SK-N-SH (cell line): ENCODE measurements around the gene ARHGEF3. TPM values are rescaled to one million over a fixed set of nuclear protein-coding genes. Genes with fewer than 3 reads are reported as not detected.

ENCODE experiments used
- CTCF ChIA-PET: fragments of 300-600, 350-600 bp; formaldehyde crosslinking; extraction: SDS; loops from one replicate; lab custom pipeline; 2021; lab: Yijun Ruan, JAX
- POLR2A ChIA-PET: fragments of 350-600 bp; sonication (Branson Sonifier 250); formaldehyde crosslinking; extraction: SDS; loops from one replicate; lab custom pipeline; 2020; ENCODE audit warnings: antibody characterized with exemption, inconsistent platforms; lab: Yijun Ruan, JAX
- DNase-seq: peaks from one replicate; pipeline ENCODE4 v3.0.0; 2012
- H2AFZ ChIP-seq: fragments of 200-600 bp; sonication (generic); 2 replicates; pipeline ENCODE4 v1.8.1; 2016; ENCODE audit warnings: antibody characterized with exemption, mild to moderate bottlenecking, low read depth
- H3F3A ChIP-seq: fragments of 200-600 bp; sonication (generic); replicated peaks from 2 replicates; pipeline ENCODE3; 2016; ENCODE audit warnings: antibody characterized with exemption, mild to moderate bottlenecking; ENCODE audit not compliant: insufficient read depth
- H3K27ac ChIP-seq, 2 experiments: fragments of 200-500 bp in 1 of 2; fragments of 200-600 bp in 1 of 2; sonication (Bioruptor generic) in 1 of 2; sonication (generic), shearing (Covaris generic) in 1 of 2; 2 replicates each; pipeline versions ENCODE4 v1.5.1 to v1.6.1; 2014 to 2016; ENCODE audit warnings: low read depth in 2 of 2, inconsistent platforms in 1 of 2, low read length in 1 of 2, mild to moderate bottlenecking in 1 of 2, mixed read lengths in 1 of 2
- H3K27me3 ChIP-seq: fragments of 200-600 bp; sonication (generic), shearing (Covaris generic); 2 replicates; pipeline ENCODE4 v1.6.1; 2016; ENCODE audit warnings: mixed run types; ENCODE audit not compliant: insufficient read depth
- H3K36me3 ChIP-seq, 2 experiments: fragments of 200-500 bp in 1 of 2; fragments of 200-600 bp in 1 of 2; sonication (Bioruptor generic) in 1 of 2; sonication (generic) in 1 of 2; replicated peaks in 1 of 2; 2 replicates each; pipeline versions ENCODE3 to v1.5.1; 2014 to 2016; ENCODE audit warnings: low read length in 1 of 2, mild to moderate bottlenecking in 1 of 2; ENCODE audit not compliant: insufficient read depth in 2 of 2, control insufficient read depth in 1 of 2
- H3K4me1 ChIP-seq, 2 experiments: fragments of 200-500 bp in 1 of 2; fragments of 200-600 bp in 1 of 2; sonication (Bioruptor generic) in 1 of 2; sonication (generic), shearing (Covaris generic) in 1 of 2; 2 replicates each; pipeline versions ENCODE4 v1.5.1 to v1.6.1; 2014 to 2016; ENCODE audit warnings: low read depth in 1 of 2, low read length in 1 of 2, mixed run types in 1 of 2; ENCODE audit not compliant: insufficient read depth in 2 of 2, control insufficient read depth in 1 of 2
- H3K4me2 ChIP-seq: fragments of 200-600 bp; sonication (generic), shearing (Covaris generic); 2 replicates; pipeline ENCODE4 v1.6.1; 2017; ENCODE audit warnings: mixed run types
- H3K4me3 ChIP-seq, 2 experiments: fragments of 200-500 bp in 1 of 2; fragments of 200-600 bp in 1 of 2; sonication (Bioruptor generic) in 1 of 2; sonication (generic), shearing (Covaris generic) in 1 of 2; 2 replicates each; pipeline versions ENCODE4 v1.5.1 to v1.8.1; 2014 to 2016; ENCODE audit warnings: low read depth in 2 of 2, inconsistent platforms in 1 of 2, low read length in 1 of 2, mild to moderate bottlenecking in 1 of 2, mixed read lengths in 1 of 2, moderate library complexity in 1 of 2
- H3K79me2 ChIP-seq: fragments of 200-600 bp; sonication (generic); 2 replicates; pipeline ENCODE4 v1.8.1; 2017; ENCODE audit warnings: mild to moderate bottlenecking; ENCODE audit not compliant: insufficient read depth
- H3K9ac ChIP-seq: fragments of 200-600 bp; sonication (generic); 2 replicates; pipeline ENCODE4 v1.6.1; 2017; ENCODE audit warnings: mixed run types
- H3K9me2 ChIP-seq: fragments of 200-600 bp; sonication (generic); 2 replicates; pipeline ENCODE4 v1.6.1; 2017; ENCODE audit warnings: mixed run types
- H3K9me3 ChIP-seq: fragments of 200-600 bp; sonication (generic); 2 replicates; pipeline ENCODE4 v1.6.1; 2017; ENCODE audit warnings: mixed run types, mild to moderate bottlenecking, moderate library complexity
- H4K20me1 ChIP-seq: fragments of 200-600 bp; sonication (generic); 2 replicates; pipeline ENCODE4 v1.6.1; 2017; ENCODE audit warnings: mild to moderate bottlenecking, mixed run types; ENCODE audit not compliant: insufficient read depth
- CTCF ChIP-seq: fragments of 200-600 bp; sonication (generic); IDR thresholded peaks from 2 replicates; pipeline ENCODE4 v1.6.1; 2017; ENCODE audit warnings: antibody characterized with exemption, mild to moderate bottlenecking, moderate library complexity
- FOXJ3 ChIP-seq: sonication (generic); formaldehyde crosslinking; IDR thresholded peaks from 2 replicates; pipeline ENCODE4 v1.5.1; 2020; ENCODE audit warnings: mild to moderate bottlenecking, missing genetic modification reagents
- GATA2 ChIP-seq: sonication (generic); formaldehyde crosslinking; IDR thresholded peaks from 2 replicates; pipeline ENCODE4 v1.5.0; 2020; ENCODE audit warnings: mild to moderate bottlenecking, missing genetic modification reagents
- JUND ChIP-seq: IDR thresholded peaks from 2 replicates; pipeline ENCODE4 v1.4.0; 2012
- MEF2A ChIP-seq: IDR thresholded peaks from 2 replicates; pipeline ENCODE4 v1.4.0; 2012; ENCODE audit warnings: low read depth, borderline replicate concordance
- MXI1 ChIP-seq: IDR thresholded peaks from 2 replicates; pipeline ENCODE4 v1.6.1; 2012; ENCODE audit warnings: mild to moderate bottlenecking, low read depth, low read length, improper control_type of control experiment
- PBX3 ChIP-seq: IDR thresholded peaks from 2 replicates; pipeline ENCODE4; 2012
- POLR2AphosphoS5 ChIP-seq: IDR thresholded peaks from 2 replicates; pipeline ENCODE4 v1.6.1; 2012; ENCODE audit warnings: low read depth, low read length
- RAD21 ChIP-seq: IDR thresholded peaks from 2 replicates; pipeline ENCODE4 v1.6.1; 2012; ENCODE audit warnings: mild to moderate bottlenecking, low read length
- RFX5 ChIP-seq: IDR thresholded peaks from 2 replicates; pipeline ENCODE4 v1.6.1; 2012; ENCODE audit warnings: mild to moderate bottlenecking, improper control_type of control experiment, low read length
- RXRA ChIP-seq: IDR thresholded peaks from 2 replicates; pipeline ENCODE4 v1.4.0; 2012; ENCODE audit warnings: low read depth, mild to moderate bottlenecking, borderline replicate concordance
- SIN3A ChIP-seq: IDR thresholded peaks from 2 replicates; pipeline ENCODE4 v1.6.1; 2012; ENCODE audit warnings: low read depth, mild to moderate bottlenecking, low read length, moderate library complexity, borderline replicate concordance
- SMC3 ChIP-seq: IDR thresholded peaks from 2 replicates; pipeline ENCODE4 v1.6.1; 2012; ENCODE audit warnings: low read depth, low read length, improper control_type of control experiment
- TAF1 ChIP-seq: IDR thresholded peaks from 2 replicates; pipeline ENCODE4 v1.6.1; 2012; ENCODE audit warnings: low read depth, mild to moderate bottlenecking, low read length, moderate library complexity, borderline replicate concordance
- TCF12 ChIP-seq: IDR thresholded peaks from 2 replicates; pipeline ENCODE4 v1.4.0; 2012
- ZBTB33 ChIP-seq: IDR thresholded peaks from 2 replicates; pipeline ENCODE4 v1.4.0; 2012; ENCODE audit warnings: low read depth, borderline replicate concordance
- WGBS: methylation state at CpG from one replicate; pipeline ENCODE4 v1.1.6; 2017; ENCODE audit warnings: low lambda C conversion rate; 5-methylcytosine and 5-hydroxymethylcytosine counted together
- polyA plus RNA-seq, 3 experiments: library from polyadenylated mRNA; depleted of rRNA; stranded (reverse); fragments of >200 nt; gene quantifications; 2 replicates each; pipeline ENCODE4 v1.2.3, GENCODE V29; 2012

Gene ARHGEF3
- polyA plus RNA-seq, 1 of the 3 experiments (the other 2 are of a cell fraction) = 5.9 TPM

- H3K9me3 ChIP-seq = no peaks in the 10 kb centered on the region
- no peaks in the 10 kb centered on the region for H3K27me3 ChIP-seq
- no peak overlapping the region for H3K4me2 ChIP-seq
- no peak for DNase-seq
- no peak overlapping the region for H2AFZ ChIP-seq
- no peaks in the 10 kb centered on the region for H3F3A ChIP-seq
- H3K9me2 ChIP-seq = no peaks in the 10 kb centered on the region
- TF ChIP-seq ZBTB33 (no peak), SMC3 (no peak), RFX5 (no peak), MXI1 (no peak), CTCF (no peak), RAD21 (no peak), RXRA (no peak), JUND (no peak), GATA2 (CRISPR knock-in tag) (no peak), FOXJ3 (CRISPR knock-in tag) (no peak), PBX3 (no peak), MEF2A (no peak), TAF1 (no peak), POLR2AphosphoS5 (no peak), SIN3A (no peak), TCF12 (no peak)
- TF ChIP-seq, all 33 proteins: peak for 0
- Histone ChIP-seq H3K4me1 (peaks cover 0 to 10% of the 10 kb centered on the region in 2 experiments; a peak in 2 of 4 replicates), H3K9ac (no peak overlapping the region), H3K36me3 (no peaks in the 10 kb centered on the region), H4K20me1 (no peaks in the 10 kb centered on the region), H3K27ac (no peak overlapping the region), H3K79me2 (no peaks in the 10 kb centered on the region), H3K4me3 (no peak overlapping the region)
- ChIA-PET POLR2A (no interaction called here), CTCF (interaction anchor here (0.5 to 1.8 kb wide), 6 partner anchors 9 to 475 kb away, joined by 3 to 7 read pairs (median 4); no protein-coding TSS in a partner anchor)
- 80% methylated on average over 1 of the region's 1 CpG for WGBS
These were observed 9.6 kb downstream of the ARHGEF3 start for GRCh38 chr3:56792193-56792592.
